NCI-H748 (cell line): ENCODE measurements around the gene LLGL1.

Experiments
- DNase-seq: peaks from one replicate; lab custom pipeline; 2025; ENCODE audit not compliant: unreplicated experiment; lab: John Stamatoyannopoulos, UW

LLGL1 gene

DNA sequence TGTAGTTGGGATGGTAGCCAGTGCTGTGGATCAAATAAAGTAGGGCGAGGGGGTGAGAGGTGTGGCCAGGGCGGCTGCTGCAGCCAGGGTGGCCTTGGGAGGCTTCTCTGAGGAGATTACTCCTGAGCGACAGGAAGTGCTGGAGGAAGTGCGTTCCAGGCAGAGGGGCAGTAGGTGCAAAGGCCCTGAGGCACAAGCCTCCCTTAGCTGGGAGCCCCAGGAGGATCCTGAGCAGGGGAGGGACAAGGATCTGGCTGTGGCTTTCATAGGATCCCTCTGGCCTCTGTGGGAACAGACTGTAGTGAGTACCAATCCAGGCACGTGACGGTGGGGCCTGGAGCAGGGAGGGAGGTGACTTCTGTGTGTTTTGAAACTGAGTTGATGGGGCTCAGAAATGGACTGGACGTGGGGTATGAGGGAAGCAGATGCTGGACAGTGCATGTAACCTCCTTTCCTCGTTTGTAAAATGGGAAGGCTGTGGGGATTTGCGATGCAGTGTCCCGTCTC is 2.8 kb downstream of the LLGL1 start:
- DNase-seq, result no peak

- no peak for DNase-seq
Measured at GRCh38 chr17:18229254-18229653, 3.8 kb downstream of the LLGL1 start.

- no peak for DNase-seq
Measured at GRCh38 chr17:18229771-18230170, 4.3 kb downstream of the LLGL1 start.

DNA sequence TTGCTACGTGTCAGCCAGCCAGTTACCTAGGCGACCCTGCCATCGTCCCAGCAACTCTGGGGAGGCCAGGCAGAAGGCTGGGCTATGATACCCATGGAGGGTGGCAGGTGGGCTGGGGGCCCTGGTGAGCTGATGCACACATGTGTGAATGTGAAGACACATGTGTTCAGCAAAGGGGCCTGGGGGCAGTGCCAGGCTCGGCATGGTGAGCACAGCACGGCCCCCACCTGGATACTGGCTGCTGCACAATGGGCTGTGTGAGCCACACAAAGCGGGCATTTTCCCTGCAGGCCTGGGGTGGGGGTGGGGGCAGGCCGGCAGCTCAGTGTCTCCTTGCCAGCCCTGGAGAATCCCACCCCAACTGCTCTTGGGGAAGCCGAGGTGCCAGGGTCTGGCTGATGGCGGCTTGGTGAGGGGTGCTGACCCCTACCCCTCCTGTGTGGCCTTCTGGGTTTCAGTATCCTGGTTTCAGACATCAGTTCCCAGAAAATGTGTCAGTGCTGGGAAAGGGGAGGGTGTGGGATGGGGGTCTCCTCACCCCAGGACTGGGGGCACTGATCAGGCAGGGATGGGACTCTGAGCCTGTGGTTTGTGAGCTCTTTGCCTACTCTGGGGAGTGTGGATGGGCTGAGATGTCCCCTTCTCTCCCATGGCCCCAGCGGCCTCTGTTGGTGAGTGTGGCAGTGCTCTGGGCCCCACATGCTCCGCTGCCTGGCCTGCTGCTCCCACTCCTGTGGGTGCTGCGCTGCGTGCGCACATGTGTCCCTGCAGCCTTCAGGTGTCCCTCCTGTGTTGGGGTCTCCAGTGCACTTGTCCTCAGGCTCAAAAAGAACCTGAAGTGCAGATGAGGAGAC is 5.1 kb downstream of the LLGL1 start:
- no peak for DNase-seq

- DNase-seq, result no peak
Measured at GRCh38 chr17:18231164-18231563, 5.7 kb downstream of the LLGL1 start.

GRCh38 chr17:18233803-18234518 is 8.5 kb downstream of the LLGL1 start:
- DNase-seq, result no peak

GRCh38 chr17:18234853-18235380 is 9.5 kb downstream of the LLGL1 start:
- no peak for DNase-seq

- DNase-seq, result no peak
Measured at GRCh38 chr17:18235743-18236256, 10.4 kb downstream of the LLGL1 start.

GRCh38 chr17:18236494-18236893 is 11.1 kb downstream of the LLGL1 start:
- no peak for DNase-seq

GRCh38 chr17:18237461-18237860 is 12.0 kb downstream of the LLGL1 start:
- DNase-seq, result no peak

GRCh38 chr17:18238299-18238698 is 12.9 kb downstream of the LLGL1 start:
- DNase-seq, result no peak

DNA sequence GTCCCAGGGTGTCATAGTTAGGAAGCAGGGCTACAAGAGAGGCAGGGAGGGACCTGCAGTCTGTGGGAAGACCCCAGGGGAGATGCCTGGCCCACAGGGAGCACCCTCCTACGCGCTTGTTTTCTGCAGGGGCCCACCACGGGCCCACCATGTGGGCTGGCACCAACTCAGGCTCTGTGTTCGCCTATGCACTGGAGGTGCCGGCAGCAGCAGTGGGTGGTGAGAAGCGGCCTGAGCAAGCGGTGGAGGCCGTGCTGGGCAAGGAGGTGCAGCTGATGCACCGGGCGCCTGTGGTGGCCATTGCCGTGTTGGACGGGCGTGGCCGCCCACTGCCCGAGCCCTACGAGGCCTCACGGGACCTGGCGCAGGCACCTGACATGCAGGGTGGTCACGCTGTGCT is 15.0 kb downstream of the LLGL1 start:
- DNase-seq, result no peak

GRCh38 chr17:18241229-18241871 is 15.9 kb downstream of the LLGL1 start:
- DNase-seq, result no peak

DNA sequence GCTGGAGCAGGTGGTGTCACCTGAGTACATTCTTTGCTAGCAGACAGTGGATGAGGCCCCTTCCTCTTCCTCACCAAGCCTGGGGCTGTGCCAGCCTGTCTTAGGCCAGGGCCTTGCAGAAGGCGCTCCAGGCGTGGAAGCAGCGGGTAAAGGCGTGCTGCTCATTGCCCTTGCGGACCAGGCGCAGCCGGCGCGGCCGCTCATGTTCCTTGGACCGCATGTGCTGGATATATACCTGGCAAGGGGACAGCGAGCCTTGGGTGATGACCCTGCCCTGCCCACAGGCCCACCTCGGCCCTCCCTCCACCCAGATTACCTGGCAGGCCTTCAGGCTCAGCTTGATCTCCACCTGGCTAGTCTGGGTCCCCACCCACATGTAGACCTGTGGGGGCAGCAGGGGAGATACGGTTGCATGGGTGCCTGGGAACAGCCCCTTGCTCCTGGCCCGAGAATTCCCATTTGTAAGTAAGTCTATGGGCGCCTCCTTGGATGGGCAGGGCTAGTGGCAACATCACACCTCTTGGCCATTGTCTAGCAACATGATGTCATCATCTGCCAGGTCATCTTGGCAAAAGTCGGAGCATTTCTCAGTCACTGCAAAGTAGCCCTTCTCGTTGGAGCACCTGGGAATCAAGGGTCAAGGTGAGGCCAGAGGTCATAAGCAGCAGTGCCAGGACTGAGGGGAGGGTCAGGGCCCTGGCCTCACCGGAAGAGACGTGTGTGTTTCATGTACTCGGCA is 19.8 kb downstream of the LLGL1 start:
- no peak for DNase-seq

- DNase-seq, result no peak
Measured at GRCh38 chr17:18246109-18246725, 20.8 kb downstream of the LLGL1 start.

DNA sequence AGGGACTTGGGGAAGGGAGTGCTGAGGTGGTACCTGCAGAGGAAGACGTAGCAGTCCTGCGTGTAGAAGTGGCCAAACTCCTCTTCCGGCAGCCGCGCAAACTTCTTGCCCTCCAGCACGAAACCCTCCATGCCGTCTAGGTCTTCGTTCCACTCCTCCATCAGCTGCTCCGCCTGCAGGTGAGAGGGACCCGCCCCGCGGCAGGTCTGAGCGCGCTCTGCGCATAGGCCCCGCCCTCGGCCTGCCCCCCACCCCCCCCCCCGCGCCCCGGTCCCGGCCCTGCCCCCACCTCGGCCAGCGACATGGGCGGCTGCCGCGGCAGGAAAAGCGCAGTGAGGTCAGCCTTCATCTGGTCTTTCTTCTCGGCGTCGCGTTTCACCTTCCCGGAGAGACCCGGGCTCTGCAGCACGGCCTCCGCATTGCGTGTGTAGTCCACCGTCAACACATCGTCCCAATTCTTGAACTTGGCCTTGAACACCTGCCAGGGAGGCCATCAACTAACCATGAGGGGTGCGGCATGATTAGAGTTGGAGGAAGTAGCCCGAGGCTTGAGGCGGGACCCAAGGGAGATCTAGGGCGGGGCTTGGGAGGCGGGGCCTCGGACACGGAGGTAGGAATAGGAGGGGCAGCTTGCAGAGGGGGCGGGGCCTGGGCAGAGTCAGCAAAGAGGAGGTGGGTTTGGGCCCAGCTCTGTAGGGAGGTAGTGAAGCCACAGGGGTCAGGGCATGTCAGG is 21.6 kb downstream of the LLGL1 start:
- peak; percentile 96 for DNase-seq

DNA sequence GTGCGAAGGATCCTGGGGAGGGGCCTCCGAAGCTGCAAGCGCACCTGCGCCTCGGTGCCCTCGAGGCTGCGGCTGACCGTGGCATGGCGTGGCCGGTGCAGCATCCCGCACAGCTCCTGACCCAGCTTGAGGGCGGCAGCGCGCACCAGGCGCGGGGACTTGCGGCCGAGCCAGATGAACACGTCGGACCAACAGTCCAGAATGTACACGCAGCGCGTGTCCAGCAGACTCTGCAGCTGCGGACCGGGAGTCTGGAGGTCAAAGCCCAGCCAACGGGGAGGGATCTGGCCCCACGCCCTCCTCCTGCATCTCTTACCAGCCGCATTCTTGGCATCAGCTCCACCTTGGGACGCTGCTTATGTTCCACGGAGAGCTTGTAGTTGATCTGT is 22.2 kb downstream of the LLGL1 start:
- DNase-seq, result peak; percentile 43

GRCh38 chr17:18248300-18248731 is 22.9 kb downstream of the LLGL1 start:
- peak; percentile 85 for DNase-seq

DNA sequence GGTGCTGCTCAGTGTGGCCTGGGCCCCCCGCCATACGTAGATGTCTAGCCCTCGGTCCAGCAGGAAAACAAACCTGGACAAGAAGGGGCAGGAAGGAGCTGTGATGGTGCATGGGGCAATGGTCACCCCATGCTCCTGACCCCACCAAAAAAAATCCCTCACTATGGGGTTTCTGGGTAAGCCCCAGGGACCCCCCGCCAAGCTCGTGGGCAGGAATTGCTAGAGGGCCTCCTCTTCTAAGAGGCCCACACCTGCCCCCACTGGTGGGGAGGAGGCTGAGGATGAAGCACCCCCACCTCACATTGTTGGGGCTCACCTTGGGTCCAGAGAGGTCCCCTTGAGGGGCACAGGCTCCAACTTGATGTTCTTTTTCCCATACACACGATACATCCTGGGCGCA is 23.4 kb downstream of the LLGL1 start:
- DNase-seq, result no peak
